GM20000 (cell line): ENCODE measurements around the gene FARP1.
"Not testable (repeated sequence)": the region's sequence is repeated elsewhere in the genome, so short reads cannot be mapped to it uniquely, and the experiment has no call there.

Experiments
- DNase-seq: peaks from one replicate; pipeline ENCODE4 v3.0.0; 2012; ENCODE audit warnings: low spot score
- CTCF ChIP-seq: IDR thresholded peaks from 2 replicates; pipeline ENCODE4 v1.5.1; 2012; ENCODE audit warnings: mild to moderate bottlenecking, control low read depth; ENCODE audit errors: extremely low read depth, missing control alignments

The FARP1 gene

GRCh38 chr13:98228661-98229341 lies 85.9 kb downstream of the FARP1 start:
- no peak for TF ChIP-seq CTCF
- DNase-seq, result no peak

GRCh38 chr13:98230762-98231161 lies 87.9 kb downstream of the FARP1 start:
- DNase-seq, result not testable (repeated sequence)

GRCh38 chr13:98232456-98232855 lies 89.6 kb downstream of the FARP1 start:
- no peak for DNase-seq

GRCh38 chr13:98233127-98233526 lies 90.2 kb downstream of the FARP1 start:
- no peak for DNase-seq
- TF ChIP-seq CTCF, result no peak

More at GRCh38 chr13:98232456-98232855, 89.6 kb downstream of the FARP1 start:
- TF ChIP-seq CTCF, result no peak

GRCh38 chr13:98234348-98234747 lies 91.5 kb downstream of the FARP1 start:
- TF ChIP-seq CTCF, result no peak
- no peak for DNase-seq

GRCh38 chr13:98236197-98236596 lies 93.3 kb downstream of the FARP1 start:
- no peak for TF ChIP-seq CTCF
- no peak for DNase-seq

DNA sequence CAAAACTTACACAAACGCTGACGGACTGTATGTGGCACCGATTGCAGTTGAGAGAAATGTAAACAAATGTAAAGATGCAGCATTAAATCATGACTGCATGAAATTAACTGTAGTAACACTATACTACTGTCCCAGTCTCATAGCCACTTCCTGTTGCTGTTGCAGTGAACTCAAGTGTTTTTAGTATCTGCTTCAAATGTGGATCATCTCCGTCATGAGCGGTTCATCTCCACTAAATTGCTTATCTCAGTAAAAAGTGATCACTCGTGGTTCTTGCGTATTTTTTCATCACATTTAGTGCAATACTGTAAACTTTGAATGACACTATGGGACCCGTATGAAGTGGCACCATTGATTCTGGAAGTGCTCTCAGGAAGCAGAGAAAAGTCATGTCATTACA lies 94.4 kb downstream of the FARP1 start:
- DNase-seq, result no peak
- no peak for TF ChIP-seq CTCF

GRCh38 chr13:98239162-98240076 lies 96.5 kb downstream of the FARP1 start:
- DNase-seq, result no peak
- no peak for TF ChIP-seq CTCF
